H1 (cell line): ENCODE data around the gene RADIL.

Experiments used
- CBX8 ChIP-seq: fragments of 300-800, 300-1000 bp; sonication (generic); IDR thresholded peaks from 2 replicates; pipeline ENCODE4 v1.7.1; 2016; ENCODE audit warnings: low read depth, low read length, borderline replicate concordance
- CTCF ChIP-seq, 3 experiments: IDR thresholded peaks; 1 replicate in 2 of 3; 2 replicates in 1 of 3; pipeline versions ENCODE4 v1.5.1 to v1.6.1; 2011; ENCODE audit warnings: low read length in 3 of 3, mild to moderate bottlenecking in 3 of 3, inconsistent platforms in 2 of 3, low read depth in 1 of 3, moderate library complexity in 1 of 3; ENCODE audit not compliant: insufficient read depth in 1 of 3; ENCODE audit errors: control extremely low read depth in 1 of 3
- MAFK ChIP-seq: IDR thresholded peaks from 2 replicates; pipeline ENCODE4 v1.6.1; 2012; ENCODE audit warnings: low read depth, mild to moderate bottlenecking, improper control_type of control experiment, low read length
- NRF1 ChIP-seq: IDR thresholded peaks from 2 replicates; pipeline ENCODE4 v1.6.1; 2011; ENCODE audit warnings: mild to moderate bottlenecking, low read depth, low read length, improper control_type of control experiment
- POLR2A ChIP-seq, 2 experiments: IDR thresholded peaks; 1 replicate in 1 of 2; 2 replicates in 1 of 2; pipeline ENCODE4 v1.6.1; 2011; ENCODE audit warnings: low read depth in 2 of 2, low read length in 2 of 2, mild to moderate bottlenecking in 2 of 2; ENCODE audit errors: control extremely low read depth in 1 of 2
- POLR2AphosphoS5 ChIP-seq: IDR thresholded peaks from 2 replicates; pipeline ENCODE4 v1.6.1; 2011; ENCODE audit warnings: low read depth, low read length
- SIX5 ChIP-seq: IDR thresholded peaks from 2 replicates; pipeline ENCODE4 v1.6.1; 2011; ENCODE audit warnings: mild to moderate bottlenecking, low read depth, low read length
- TEAD4 ChIP-seq: IDR thresholded peaks from 2 replicates; pipeline ENCODE4 v1.6.1; 2012; ENCODE audit warnings: low read depth, low read length, inconsistent platforms, mixed read lengths
- USF2 ChIP-seq: IDR thresholded peaks from 2 replicates; pipeline ENCODE4 v1.6.1; 2011; ENCODE audit warnings: low read length, improper control_type of control experiment

- TF ChIP-seq NRF1 (no peak), CBX8 (no peak), CTCF (IDR thresholded peaks at IDR 0.05; ENCODE audit: control extremely low read depth in 1 of 3, insufficient read depth in 1 of 3, low read depth in 1 of 3, low read length in 3 of 3) (no peak), TEAD4 (no peak), POLR2A (IDR thresholded peaks at IDR 0.05; ENCODE audit: control extremely low read depth in 1 of 2, low read depth in 2 of 2, low read length in 2 of 2) (no peak), MAFK (no peak), USF2 (no peak), SIX5 (no peak), POLR2AphosphoS5 (no peak)
Observed at GRCh38 chr7:4787947-4788626, 95.4 kb downstream of the RADIL start.
